HG02840 (cell line): ENCODE measurements around the gene AADAC.
"Not testable (repeated sequence)": the region's sequence is repeated elsewhere in the genome, so short reads cannot be mapped to it uniquely, and the experiment has no call there.

Experiments used
- ATAC-seq: cut with Tn5 transposase; IDR thresholded peaks from one replicate; pipeline ENCODE4 v1.9.1; 2021; ENCODE audit warnings: mild to moderate bottlenecking, moderate library complexity, moderate number of reproducible peaks; ENCODE audit not compliant: unreplicated experiment, low FRiP score

AADAC gene

DNA sequence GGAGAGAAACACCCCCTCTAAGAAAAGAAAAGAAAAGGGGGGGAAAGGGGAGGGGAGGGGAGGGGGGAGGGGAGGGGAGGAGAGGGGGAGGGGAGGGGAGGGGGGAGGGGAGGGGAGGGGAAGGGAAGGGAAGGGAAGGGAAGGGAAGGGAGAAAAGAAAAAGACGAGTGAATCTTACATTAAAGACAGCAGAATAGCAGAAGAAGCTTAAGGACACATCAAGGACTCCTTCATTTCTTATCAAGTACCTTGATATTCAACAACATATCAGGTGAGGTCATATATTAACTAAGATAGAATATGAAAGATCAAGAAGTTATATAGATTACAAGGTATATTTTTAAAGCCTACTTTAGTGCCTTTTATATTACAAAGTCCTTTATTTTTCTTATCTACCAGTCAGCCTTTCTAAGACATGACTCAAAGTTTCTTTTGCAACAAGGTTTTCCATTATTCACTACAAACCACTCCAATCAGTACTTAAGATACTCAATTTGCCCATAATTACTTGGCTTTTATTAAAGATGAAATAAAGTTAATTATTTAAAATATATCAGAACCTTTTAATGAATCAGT, 17.7 kb upstream of the AADAC start:
- ATAC-seq: no peak

DNA sequence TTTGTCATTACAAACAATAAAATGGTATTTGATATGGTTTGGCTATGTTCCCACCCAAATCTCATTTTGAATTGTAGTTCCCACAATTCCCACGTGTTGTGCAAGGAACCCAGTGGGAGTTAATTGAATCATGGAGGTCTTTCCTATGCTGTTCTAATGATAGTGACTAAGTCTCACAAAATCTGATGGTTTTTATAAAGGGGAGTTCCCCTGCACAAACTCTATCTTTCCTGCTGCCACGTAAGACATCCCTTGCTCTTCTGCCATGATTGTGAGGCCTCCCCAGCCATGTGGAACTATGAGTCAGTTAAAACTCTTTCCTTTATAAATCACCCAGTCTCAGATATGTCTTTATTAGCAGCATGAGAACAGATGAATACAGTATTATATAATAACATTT, 15.4 kb upstream of the AADAC start:
- ATAC-seq: no peak

DNA sequence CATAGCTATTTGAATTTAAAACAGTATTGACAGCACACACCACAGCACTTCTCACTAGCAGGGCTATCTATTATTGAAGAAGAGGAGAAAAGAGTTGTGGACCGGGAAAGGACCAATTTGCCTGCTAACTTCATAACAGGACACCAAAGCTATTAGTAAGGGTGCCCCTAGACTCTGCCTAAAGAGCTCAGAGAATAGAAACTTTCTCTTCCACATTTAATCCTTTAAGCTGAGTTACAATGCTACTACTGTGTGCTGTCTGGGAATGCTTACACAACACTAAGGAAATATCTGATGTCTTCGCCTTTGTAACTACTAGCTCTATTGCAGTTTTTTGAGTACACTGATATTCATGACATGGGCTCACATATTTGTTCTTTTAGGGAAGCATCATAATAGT, 13.5 kb upstream of the AADAC start:
- no peak for ATAC-seq

DNA sequence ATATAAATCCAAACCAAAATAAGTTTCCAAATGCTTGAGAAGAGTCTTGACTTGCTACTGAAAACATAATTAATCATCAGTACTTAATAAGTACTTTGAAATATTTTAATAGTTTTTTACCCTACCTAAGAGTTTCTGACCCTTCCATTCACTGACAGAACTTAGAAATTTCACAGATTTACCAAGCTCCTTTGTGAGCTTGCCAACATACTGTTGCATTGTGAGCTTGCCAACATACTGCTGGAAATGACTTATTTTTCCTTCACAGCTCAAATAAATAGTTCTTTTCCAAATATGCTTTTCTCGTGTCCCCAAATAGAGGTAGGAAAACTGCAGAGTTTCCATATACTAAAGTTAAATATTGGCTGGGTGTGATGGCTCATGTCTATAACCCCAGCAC, 9.6 kb upstream of the AADAC start:
- no peak for ATAC-seq

DNA sequence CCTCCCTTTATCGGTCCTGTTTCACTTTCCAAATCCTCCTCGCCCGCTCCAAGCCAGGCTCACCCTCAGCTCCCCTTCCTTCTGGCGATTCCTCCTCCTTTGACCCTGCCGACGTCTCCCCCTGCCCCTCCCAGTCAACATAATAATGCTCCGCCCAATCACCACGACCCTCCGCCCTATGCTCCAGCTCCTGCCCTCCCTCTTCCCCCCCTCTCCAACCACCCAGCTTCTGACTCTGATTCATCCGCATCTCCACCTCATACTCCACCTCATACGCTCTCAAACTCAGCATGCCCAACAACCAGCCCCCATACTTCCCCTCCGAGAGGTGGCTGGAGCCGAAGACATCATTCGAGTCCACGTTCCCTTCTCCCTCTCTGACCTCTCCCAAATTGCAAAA, 7.1 kb upstream of the AADAC start:
- ATAC-seq: no peak

- ATAC-seq: not testable (repeated sequence)
Observed at GRCh38 chr3:151808926-151809325, 5.0 kb upstream of the AADAC start.

DNA sequence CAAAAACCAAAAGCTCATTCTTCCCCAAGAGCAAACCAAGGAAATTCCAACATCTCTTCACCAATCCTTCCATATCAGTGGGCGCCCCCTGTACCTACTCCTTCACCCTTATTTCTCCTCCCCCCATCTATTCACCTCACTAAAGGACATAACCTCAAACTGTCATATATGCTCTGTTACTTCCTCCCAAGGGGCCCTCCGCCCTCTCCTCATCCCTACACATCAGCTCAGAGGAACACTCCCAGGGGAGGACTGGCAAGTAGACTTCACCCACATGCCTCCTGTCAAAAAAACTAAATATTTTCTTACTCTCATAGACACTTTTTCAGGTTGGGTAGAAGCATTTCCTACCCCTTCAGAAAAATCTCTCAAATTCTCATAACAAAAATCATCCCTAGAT, 2.4 kb upstream of the AADAC start:
- ATAC-seq: no peak

GRCh38 chr3:151814588-151814987, 672 bp downstream of the AADAC start:
- no peak for ATAC-seq

DNA sequence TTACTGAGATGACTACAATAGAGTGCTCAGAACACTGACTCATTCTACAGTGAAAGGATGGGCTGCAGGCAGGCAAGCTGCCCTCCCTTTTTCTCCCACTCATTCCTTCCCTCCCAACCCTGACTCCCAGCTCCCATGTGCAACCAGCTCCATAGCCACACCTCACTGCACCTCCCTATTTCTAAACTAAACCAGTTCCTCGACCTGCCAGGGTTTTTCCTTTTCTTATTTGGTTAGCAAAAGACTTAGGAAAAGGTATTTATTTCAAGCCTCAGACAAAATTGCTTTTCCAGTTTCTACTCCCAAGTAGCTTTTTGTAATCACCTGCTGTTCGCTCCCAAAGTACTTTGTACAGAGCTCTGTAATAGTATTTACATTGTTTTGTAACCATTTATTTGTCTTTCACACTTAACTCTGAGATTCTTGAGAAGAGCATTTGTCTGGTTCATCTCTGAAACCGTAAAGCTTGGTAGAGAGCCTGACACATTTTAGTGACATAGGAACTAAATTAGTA, 2.2 kb downstream of the AADAC start:
- ATAC-seq: no peak

- ATAC-seq: no peak
Observed at GRCh38 chr3:151817473-151817872, 3.6 kb downstream of the AADAC start.

- ATAC-seq: no peak
Observed at GRCh38 chr3:151818361-151818760, 4.4 kb downstream of the AADAC start.

DNA sequence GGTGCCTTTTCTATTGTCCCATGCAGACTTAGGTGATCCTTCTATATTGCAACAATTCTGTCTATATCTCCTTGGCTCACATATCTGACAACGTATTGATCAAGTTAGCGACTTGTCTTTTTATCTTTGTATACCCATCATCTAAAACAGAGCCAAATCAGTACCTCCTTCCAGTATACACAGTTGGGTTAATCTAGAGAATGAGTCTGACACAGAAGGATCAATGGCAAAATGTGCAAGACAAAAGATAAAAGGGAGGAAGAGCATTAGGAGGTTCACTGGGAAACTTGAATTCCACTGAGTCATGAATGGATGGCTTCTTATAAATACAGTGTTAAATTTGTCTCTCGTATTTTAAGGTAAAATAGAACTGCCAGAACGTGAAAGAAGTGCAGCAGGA, 6.0 kb downstream of the AADAC start:
- ATAC-seq: no peak

- no peak for ATAC-seq
Observed at GRCh38 chr3:151827816-151828215, 13.9 kb downstream of the AADAC start.

- ATAC-seq: no peak
Observed at GRCh38 chr3:151835751-151836525, 22.0 kb downstream of the AADAC start.

- ATAC-seq: no peak
Observed at GRCh38 chr3:151837057-151837456, 23.1 kb downstream of the AADAC start.

- no peak for ATAC-seq
Observed at GRCh38 chr3:151838574-151839312, 24.8 kb downstream of the AADAC start.

- no peak for ATAC-seq
Observed at GRCh38 chr3:151839313-151839631, 25.4 kb downstream of the AADAC start.

GRCh38 chr3:151841801-151842200, 27.9 kb downstream of the AADAC start:
- no peak for ATAC-seq

DNA sequence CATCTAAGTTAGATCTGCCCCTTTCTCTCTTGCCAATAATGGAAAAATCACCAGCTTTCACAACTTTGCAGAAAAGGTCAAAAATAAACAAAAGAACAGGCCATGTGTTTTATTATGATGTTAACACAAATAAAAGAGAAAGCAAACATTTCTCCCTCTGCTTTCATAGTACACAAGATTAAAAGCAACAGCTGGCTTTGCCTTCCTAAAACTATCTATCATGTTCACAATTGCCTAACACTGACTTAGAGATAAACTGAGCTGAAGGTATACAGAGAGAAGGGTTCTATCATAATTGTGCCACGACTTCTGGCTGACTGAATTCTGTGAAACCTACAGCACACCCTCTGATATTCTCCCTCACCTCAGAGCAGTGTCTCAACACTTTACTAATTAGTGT, 29.4 kb downstream of the AADAC start:
- ATAC-seq: no peak

GRCh38 chr3:151845306-151845905, 31.5 kb downstream of the AADAC start:
- ATAC-seq: no peak

DNA sequence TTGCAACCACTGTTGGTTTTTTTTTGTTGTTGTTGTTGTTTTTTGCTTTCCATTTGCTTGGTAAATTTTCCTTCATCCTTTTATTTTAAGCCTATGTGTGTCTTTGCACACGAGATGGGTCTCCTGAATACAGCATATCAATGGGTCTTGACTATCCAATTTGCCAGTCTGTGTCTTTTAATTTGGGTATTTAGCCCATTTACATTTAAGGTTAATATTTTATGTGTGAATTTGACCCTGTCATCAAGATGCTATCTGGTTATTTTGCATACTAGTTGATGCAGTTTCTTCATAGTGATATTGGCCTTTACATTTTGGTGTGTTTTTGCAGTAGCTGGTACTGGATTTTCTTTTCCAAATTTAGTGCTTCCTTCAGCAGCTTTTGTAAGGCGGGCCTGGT, 36.1 kb downstream of the AADAC start:
- not testable (repeated sequence) for ATAC-seq
